Upper lobe of right lung (tissue), 1 donor: ENCODE measurements around the gene MOB4. TPM values are rescaled to one million over a fixed set of nuclear protein-coding genes. Genes with fewer than 3 reads are reported as not detected.

ENCODE experiments used
- ATAC-seq: fragments of 200-7000 bp; cut with Tn5 transposase; one replicate; pipeline ENCODE4 v1.9.1; 2020; ENCODE audit warnings: mild to moderate bottlenecking, moderate library complexity
- DNase-seq: peaks from one replicate; pipeline ENCODE4 v3.0.0-alpha.2; 2020
- H3K27ac ChIP-seq: fragments of 200-600 bp; one replicate; pipeline ENCODE4 v1.8.0; 2022
- H3K27me3 ChIP-seq: fragments of 200-600 bp; one replicate; pipeline ENCODE4 v1.8.0; 2022; ENCODE audit warnings: mild to moderate bottlenecking
- H3K36me3 ChIP-seq: fragments of 200-600 bp; one replicate; pipeline ENCODE4 v1.8.0; 2022
- H3K4me1 ChIP-seq: fragments of 200-600 bp; one replicate; pipeline ENCODE4 v1.8.0; 2022
- H3K4me3 ChIP-seq: fragments of 200-600 bp; one replicate; pipeline ENCODE4 v1.8.0; 2022; ENCODE audit warnings: mild to moderate bottlenecking
- H3K9me3 ChIP-seq: fragments of 200-600 bp; one replicate; pipeline ENCODE4 v1.8.0; 2022
- intact Hi-C: fragments of 100-400 bp; cut with DNase I; formaldehyde crosslinking; loops from one replicate; pipeline ENCODE4 v1.11.0; 2022
- total RNA-seq: library from RNA; stranded (reverse); fragmentation: NEBNext Ultra II Directional; extraction: Animal tissue kit (Norgen Biotek cat#: 25700); gene quantifications from one replicate; pipeline ENCODE4 v1.2.1, GENCODE V29; 2021
- TF ChIP-seq, protein P1 (sequence below): fragments of 200-600 bp; IDR thresholded peaks from one replicate; pipeline ENCODE4 v1.8.0; 2022; ENCODE audit warnings: antibody characterized with exemption
- donor health status: DM: no; HTN: yes; CAD: no; lungs with severe emphysema.

MOB4 gene
- total RNA-seq, 1 donor from 2014 or later: 19.6 TPM

DNA sequence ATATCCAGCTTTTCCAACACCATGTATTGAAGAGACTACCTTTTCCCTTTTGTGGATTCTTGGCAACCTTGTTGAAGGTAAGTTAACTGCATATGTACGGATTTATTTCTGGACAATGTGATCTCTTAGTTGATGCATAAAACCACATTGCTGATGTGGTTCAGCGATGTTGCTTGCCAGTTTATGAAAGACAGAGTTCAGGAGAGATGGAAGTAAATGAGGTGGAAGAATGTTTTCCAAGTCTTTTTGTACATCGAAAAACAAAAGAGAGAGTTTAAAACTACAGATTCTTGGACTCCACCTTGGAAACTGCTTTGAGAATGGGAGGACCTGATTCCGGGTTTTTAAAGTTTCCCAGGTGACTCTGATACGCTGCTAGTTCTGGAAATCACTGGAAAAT, 43.8 kb downstream of the MOB4 start:
- H3K4me1 ChIP-seq: peaks cover 8% of the 10 kb centered on the region
- DNase-seq: no peak
- intact Hi-C loops: no loop called here
- TF ChIP-seq, protein P1, sequence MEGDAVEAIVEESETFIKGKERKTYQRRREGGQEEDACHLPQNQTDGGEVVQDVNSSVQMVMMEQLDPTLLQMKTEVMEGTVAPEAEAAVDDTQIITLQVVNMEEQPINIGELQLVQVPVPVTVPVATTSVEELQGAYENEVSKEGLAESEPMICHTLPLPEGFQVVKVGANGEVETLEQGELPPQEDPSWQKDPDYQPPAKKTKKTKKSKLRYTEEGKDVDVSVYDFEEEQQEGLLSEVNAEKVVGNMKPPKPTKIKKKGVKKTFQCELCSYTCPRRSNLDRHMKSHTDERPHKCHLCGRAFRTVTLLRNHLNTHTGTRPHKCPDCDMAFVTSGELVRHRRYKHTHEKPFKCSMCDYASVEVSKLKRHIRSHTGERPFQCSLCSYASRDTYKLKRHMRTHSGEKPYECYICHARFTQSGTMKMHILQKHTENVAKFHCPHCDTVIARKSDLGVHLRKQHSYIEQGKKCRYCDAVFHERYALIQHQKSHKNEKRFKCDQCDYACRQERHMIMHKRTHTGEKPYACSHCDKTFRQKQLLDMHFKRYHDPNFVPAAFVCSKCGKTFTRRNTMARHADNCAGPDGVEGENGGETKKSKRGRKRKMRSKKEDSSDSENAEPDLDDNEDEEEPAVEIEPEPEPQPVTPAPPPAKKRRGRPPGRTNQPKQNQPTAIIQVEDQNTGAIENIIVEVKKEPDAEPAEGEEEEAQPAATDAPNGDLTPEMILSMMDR: no peak
- no peak overlapping the region for H3K4me3 ChIP-seq
- H3K27ac ChIP-seq: no peak overlapping the region
- no peaks in the 10 kb centered on the region for H3K9me3 ChIP-seq
- no peaks in the 10 kb centered on the region for H3K27me3 ChIP-seq
- peaks cover 9% of the 10 kb centered on the region for H3K36me3 ChIP-seq
- ATAC-seq: no peak

DNA sequence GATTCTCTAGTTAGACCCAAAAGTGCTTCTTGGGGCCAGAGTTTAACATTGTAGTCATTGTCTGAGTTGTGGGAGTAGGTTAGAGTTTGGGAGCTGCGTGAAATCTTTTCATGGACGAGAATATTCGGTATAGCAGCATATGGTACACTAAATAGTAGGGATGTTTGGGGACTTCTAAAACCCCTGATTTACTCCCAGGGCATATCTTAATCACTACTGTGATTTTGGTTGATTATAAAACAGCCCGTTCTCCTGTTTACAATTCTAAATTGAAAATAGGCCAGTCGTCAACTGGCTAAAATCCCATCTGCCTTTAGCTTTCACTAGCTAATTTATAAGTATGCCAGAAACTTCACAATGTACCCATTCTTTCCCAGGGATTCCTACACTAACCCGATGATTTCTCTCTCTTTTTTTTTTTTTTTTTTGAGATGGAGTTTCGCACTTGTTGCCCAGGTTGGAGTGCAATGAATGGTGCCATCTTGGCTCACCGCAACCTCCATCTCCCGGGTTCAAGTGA, 44.3 kb downstream of the MOB4 start:
- ATAC-seq (no peak), DNase-seq (no peak)
- Histone ChIP-seq H3K9me3 (no peaks in the 10 kb centered on the region), H3K4me3 (no peak overlapping the region), H3K4me1 (peaks cover 8% of the 10 kb centered on the region), H3K36me3 (peaks cover 8% of the 10 kb centered on the region), H3K27ac (no peak overlapping the region), H3K27me3 (no peaks in the 10 kb centered on the region)
- intact Hi-C loops: no loop called here
- TF ChIP-seq, protein P1: no peak

DNA sequence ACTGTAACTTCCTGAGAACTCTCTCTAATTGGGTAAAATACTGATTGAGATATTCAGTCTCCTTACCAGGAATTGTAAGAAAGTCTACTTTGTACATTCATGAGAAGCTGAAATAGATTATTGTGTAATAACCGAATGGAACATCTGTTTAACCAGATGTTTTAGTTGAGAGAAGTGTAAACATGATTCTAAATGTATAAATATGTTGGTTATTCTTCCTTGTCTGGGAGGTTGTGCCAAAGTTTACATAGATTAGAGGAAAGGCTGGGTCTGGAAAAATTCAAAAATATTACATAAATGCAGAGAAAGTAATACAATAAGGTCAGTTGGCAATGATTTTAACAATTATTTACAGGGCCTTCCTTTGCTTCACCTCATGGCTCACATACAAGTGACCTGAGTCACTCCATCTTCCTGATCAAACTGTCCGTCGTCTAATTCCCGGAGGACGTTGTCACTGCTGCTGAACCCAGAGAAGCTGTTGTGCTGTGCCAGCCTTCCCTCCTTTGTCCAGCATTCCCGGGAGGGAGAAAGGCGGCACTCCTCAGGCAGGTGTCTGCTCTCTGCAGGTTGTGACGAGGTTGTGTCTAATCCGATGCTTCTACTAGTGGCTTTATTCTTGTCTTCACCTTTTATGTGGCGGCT, 55.9 kb downstream of the MOB4 start:
- Histone ChIP-seq H3K4me1 (no peaks in the 10 kb centered on the region), H3K27ac (no peak overlapping the region), H3K4me3 (no peak overlapping the region), H3K27me3 (no peaks in the 10 kb centered on the region), H3K36me3 (no peaks in the 10 kb centered on the region), H3K9me3 (no peaks in the 10 kb centered on the region)
- TF ChIP-seq, protein P1: no peak
- no peak for ATAC-seq
- intact Hi-C loops: no loop called here
- no peak for DNase-seq

DNA sequence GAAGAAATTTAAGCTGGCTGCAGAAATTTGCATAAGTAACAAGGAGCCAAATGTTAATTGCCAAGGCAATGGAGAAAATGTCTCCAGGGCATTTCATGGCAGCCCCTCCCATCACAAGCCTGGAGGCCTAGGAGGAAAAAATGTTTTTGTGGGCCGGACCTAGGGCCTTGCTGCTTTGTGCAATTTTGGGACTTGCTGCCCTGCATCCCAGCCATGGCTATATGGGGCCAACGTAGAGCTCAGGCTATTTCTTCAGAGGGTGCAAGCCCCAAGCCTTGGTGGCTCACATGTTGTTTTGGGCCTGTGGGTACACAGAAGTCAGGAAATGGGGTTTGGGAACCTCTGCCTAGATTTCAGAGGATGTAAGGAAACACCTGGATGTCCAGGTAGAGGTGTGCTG, 57.7 kb downstream of the MOB4 start:
- Histone ChIP-seq H3K4me3 (no peak overlapping the region), H3K27ac (no peak overlapping the region), H3K27me3 (no peaks in the 10 kb centered on the region), H3K9me3 (no peaks in the 10 kb centered on the region), H3K4me1 (no peaks in the 10 kb centered on the region), H3K36me3 (no peaks in the 10 kb centered on the region)
- ATAC-seq (no peak), DNase-seq (no peak)
- TF ChIP-seq, protein P1: no peak
- intact Hi-C loops: no loop called here

DNA sequence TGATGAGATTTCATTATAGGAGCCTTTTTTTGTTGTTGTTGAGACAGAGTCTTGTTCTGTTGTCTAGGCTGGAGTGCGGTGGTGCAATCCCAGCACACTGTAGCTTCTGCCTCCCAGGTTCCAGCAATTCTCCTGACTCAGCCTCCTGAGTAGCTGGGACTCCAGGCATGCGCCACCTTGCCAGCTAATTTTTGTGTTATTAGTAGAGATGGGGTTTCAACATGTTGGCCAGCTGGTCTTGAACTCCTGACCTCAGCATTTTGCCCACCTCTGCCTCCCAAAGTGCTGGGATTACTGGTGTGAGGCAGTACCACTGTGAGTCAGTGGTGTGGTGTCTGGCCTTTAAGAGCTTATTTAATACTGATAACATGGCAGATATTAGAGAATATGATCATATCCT, 60.1 kb downstream of the MOB4 start:
- ATAC-seq: no peak
- DNase-seq: no peak
- intact Hi-C loops: no loop called here
- H3K4me3 ChIP-seq: no peak overlapping the region
- TF ChIP-seq, protein P1: no peak
- no peaks in the 10 kb centered on the region for H3K9me3 ChIP-seq
- no peaks in the 10 kb centered on the region for H3K4me1 ChIP-seq
- no peaks in the 10 kb centered on the region for H3K36me3 ChIP-seq
- no peaks in the 10 kb centered on the region for H3K27me3 ChIP-seq
- H3K27ac ChIP-seq: no peak overlapping the region
